GM19351 (cell line): ENCODE results near the gene USH1C.

Experiments
- ATAC-seq: cut with Tn5 transposase; IDR thresholded peaks from one replicate; pipeline ENCODE4 v1.9.1; 2021; ENCODE audit warnings: mild to moderate bottlenecking, moderate library complexity; ENCODE audit not compliant: unreplicated experiment

The USH1C gene

GRCh38 chr11:17544181-17544622 lies at the start of gene USH1C:
USH1C (minus strand) TSS chr11:17544416; CDS start chr11:17544307, 109 bp downstream.
- no peak for ATAC-seq

GRCh38 chr11:17593466-17594245 lies 49.4 kb upstream of the USH1C start:
- ATAC-seq: no peak

GRCh38 chr11:17591293-17591692 lies 47.1 kb upstream of the USH1C start:
- ATAC-seq: no peak

- ATAC-seq: no peak
These were observed 46.2 kb upstream of the USH1C start for GRCh38 chr11:17590463-17590862.

- no peak for ATAC-seq
These were observed 44.5 kb upstream of the USH1C start for GRCh38 chr11:17588721-17589120.

- no peak for ATAC-seq
These were observed 44.0 kb upstream of the USH1C start for GRCh38 chr11:17588166-17588565.

- no peak for ATAC-seq
These were observed 41.9 kb upstream of the USH1C start for GRCh38 chr11:17585911-17586695.

GRCh38 chr11:17581732-17582053 lies 37.5 kb upstream of the USH1C start:
- ATAC-seq: no peak

GRCh38 chr11:17581036-17581731 lies 37.0 kb upstream of the USH1C start:
- no peak for ATAC-seq

- ATAC-seq: no peak
These were observed 36.1 kb upstream of the USH1C start for GRCh38 chr11:17580271-17580670.

GRCh38 chr11:17579451-17579850 lies 35.2 kb upstream of the USH1C start:
- ATAC-seq: no peak

GRCh38 chr11:17578958-17579357 lies 34.7 kb upstream of the USH1C start:
- no peak for ATAC-seq

- no peak for ATAC-seq
These were observed 34.1 kb upstream of the USH1C start for GRCh38 chr11:17578296-17578695.

GRCh38 chr11:17575431-17576425 lies 31.5 kb upstream of the USH1C start:
- no peak for ATAC-seq

- ATAC-seq: no peak
These were observed 30.2 kb upstream of the USH1C start for GRCh38 chr11:17574141-17575091.

GRCh38 chr11:17573526-17573925 lies 29.3 kb upstream of the USH1C start:
- no peak for ATAC-seq

- no peak for ATAC-seq
These were observed 28.7 kb upstream of the USH1C start for GRCh38 chr11:17572791-17573460.

GRCh38 chr11:17572359-17572690 lies 28.1 kb upstream of the USH1C start:
- ATAC-seq: peak; percentile 50
